GM10847 (cell line): ENCODE data around the gene SYT1.

ENCODE experiments used
- POLR2A ChIP-seq: IDR thresholded peaks from 2 replicates; pipeline ENCODE4 v1.6.1; 2011; ENCODE audit not compliant: insufficient read length; ENCODE audit errors: extremely low read depth

SYT1 gene

DNA sequence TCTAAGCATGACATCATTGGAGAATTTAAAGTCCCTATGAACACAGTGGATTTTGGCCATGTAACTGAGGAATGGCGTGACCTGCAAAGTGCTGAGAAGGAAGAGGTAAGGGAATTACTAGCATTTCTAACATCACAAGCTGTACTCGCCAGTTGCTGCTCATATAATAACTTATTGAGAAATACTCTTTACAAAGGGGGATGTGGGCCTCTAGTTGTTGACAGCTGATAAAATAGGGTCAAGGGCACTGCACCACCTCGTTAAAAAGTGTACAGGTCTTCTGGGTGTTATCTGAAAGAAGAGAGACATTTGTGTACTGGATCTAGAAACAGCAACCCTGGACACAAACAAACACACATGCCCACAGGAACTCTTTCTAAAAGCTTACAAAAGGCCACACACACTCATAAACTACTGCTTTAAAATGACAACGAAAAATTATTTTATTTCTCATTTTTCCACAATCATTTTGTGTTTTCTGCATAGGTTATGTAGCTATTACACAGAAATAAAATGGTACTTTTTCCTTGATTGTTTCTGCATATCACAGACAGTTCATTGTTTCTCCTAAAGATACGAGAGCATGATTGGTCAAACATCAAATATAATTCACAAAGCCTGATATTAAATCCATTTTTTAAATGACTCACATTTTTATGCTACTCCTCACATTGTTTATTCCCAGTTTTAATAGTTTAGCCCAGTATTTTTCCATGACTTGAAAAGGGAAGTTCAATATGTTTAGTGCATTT is 435.0 kb downstream of the SYT1 start:
- TF ChIP-seq POLR2A: no peak

- TF ChIP-seq POLR2A: no peak
Observed at GRCh38 chr12:79300199-79300568, 435.6 kb downstream of the SYT1 start.

DNA sequence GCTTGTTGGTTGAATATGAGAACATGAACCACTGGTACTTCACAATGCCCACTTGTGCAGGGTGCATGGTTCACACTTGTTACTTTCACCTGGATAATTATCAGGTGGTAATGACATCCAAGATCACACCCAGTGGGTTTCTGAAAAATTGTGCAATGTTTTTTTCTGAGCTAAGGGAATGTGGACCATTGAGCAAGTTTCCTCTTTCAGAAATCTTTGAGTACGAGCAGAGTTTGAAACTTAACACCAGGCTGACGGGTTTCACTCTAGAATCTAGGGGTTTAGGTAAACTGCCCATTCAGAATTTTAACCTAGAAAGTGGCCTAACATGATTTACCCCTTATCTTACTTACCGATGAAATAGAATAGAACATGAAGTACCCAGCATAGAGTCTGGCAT is 436.6 kb downstream of the SYT1 start:
- no peak for TF ChIP-seq POLR2A

- no peak for TF ChIP-seq POLR2A
Observed at GRCh38 chr12:79302162-79302814, 437.7 kb downstream of the SYT1 start.

- no peak for TF ChIP-seq POLR2A
Observed at GRCh38 chr12:79307340-79307739, 442.8 kb downstream of the SYT1 start.

- no peak for TF ChIP-seq POLR2A
Observed at GRCh38 chr12:79309039-79309438, 444.5 kb downstream of the SYT1 start.

DNA sequence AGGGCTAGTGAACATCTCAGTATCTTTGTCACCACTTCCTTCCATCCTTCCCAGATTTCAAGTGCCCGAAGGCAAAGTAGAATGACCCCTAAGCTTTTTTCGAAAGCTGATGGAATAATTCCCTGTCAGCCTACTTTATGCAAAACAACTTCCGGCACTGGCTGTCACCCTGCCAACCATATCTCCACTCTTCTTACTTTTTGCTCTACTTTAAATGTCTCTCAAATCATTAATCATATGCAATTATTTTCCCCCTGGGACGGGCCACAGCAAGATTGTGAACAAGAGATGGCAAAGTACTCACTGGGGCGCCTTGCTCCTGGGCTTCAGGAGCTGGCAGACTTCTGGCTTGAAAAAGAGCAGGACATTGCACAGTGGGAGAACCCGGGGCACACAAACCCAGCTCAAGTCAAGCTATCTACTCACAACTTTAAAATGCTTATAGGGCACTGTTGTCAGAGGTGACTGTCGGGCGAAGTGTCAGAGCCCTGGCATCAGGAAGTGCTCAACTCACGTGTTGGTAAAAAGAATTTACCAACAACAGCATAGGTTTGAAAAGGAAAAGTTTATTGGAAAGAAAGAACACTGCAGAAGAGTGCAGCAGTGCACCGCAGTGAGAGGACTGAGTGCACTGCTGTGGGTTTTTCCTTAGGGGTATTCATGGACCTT is 452.7 kb downstream of the SYT1 start:
- no peak for TF ChIP-seq POLR2A

GRCh38 chr12:79322905-79323304 is 458.3 kb downstream of the SYT1 start:
- no peak for TF ChIP-seq POLR2A

DNA sequence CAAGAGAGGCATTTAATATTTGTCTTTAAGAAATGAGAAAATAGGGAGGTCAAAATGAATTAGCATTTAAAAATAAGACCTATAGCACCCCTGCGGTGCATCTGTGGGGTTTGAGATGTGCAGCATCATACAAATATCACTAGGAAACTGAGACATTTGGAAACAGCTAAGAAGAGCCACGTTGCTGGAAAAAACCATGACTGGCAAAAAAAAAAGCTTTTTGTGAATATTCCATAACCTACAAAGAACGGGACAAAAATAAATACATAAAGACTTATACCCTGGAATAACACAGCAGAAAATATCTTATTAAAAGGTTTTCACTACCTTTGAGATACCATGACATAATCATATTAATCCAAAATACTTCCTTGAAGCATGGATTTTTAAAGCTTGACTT is 460.0 kb downstream of the SYT1 start:
- no peak for TF ChIP-seq POLR2A

DNA sequence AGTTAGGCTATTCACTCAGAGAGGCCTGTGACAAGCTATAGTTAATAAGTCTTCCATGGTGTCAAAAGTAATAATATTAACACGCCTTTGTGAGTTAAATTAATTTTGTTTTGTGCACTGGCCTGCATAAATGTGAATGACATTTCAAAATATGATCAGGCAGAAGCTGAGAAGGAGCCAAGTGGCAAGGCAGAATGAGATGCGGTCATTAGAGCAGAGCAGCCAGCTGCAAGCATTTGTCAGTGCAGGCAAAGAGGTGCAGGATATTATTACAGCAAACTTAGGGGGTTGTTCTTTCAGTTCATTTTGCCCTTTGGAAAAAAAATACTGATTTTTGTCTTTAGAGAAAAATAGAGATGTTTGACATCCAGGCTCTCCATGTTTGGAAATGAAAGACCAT is 461.6 kb downstream of the SYT1 start:
- no peak for TF ChIP-seq POLR2A

DNA sequence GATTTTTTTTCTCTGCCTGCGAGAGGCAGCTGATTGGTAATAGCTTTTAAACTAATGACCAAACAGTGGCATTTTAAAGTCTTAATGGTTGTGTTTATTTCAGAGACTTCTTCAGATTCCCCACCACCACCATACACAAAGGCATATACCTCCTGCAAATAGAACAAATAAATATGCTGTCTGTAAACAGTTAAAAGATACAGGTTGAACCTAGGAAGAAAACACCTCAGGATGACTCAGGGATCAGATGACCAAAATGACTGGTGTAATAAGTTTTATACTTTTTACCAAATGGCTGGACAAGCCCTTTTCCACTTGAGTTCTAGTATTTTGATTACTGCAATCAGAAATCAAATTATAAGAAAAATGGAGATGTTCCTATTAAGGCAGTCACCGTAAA is 462.1 kb downstream of the SYT1 start:
- TF ChIP-seq POLR2A: no peak

DNA sequence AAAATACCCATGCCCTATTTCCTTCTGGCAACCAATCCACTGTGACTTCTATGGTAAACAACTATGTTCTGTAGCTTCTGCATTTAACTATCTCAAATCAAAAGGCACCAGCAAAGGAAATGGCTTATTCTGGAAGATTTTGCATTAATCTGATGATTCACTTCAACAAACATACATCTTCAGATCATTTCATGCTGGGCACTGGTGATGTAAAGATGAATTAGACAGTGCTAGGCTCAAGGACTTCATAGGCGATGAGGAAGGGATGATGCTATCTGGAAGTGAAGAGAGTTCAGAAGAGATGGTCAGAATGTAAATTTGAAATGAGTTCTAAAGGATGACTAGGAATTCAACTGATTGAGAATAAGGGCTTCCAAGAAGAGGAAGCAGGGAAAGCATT is 462.9 kb downstream of the SYT1 start:
- TF ChIP-seq POLR2A: no peak

GRCh38 chr12:79329933-79330332 is 465.4 kb downstream of the SYT1 start:
- no peak for TF ChIP-seq POLR2A

GRCh38 chr12:79331870-79332269 is 467.3 kb downstream of the SYT1 start:
- TF ChIP-seq POLR2A: no peak

DNA sequence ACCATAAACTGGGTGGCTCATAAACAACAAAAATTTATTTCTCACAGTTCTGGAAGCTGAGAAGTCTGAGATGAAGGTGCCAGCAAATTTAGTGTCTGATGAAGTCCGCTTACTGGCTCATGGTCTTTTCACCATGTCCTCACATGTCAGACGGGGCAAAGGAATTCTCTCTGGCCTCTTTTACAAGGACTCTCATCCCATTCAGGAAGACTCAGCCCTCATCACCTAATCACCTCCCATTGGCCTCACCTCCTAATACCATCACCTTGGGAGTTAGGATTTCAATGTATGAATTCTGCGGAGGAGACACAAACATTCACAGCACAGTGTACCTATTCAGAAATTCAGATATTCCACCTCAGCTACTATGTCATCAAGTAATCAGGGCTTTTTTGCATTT is 468.6 kb downstream of the SYT1 start:
- no peak for TF ChIP-seq POLR2A

DNA sequence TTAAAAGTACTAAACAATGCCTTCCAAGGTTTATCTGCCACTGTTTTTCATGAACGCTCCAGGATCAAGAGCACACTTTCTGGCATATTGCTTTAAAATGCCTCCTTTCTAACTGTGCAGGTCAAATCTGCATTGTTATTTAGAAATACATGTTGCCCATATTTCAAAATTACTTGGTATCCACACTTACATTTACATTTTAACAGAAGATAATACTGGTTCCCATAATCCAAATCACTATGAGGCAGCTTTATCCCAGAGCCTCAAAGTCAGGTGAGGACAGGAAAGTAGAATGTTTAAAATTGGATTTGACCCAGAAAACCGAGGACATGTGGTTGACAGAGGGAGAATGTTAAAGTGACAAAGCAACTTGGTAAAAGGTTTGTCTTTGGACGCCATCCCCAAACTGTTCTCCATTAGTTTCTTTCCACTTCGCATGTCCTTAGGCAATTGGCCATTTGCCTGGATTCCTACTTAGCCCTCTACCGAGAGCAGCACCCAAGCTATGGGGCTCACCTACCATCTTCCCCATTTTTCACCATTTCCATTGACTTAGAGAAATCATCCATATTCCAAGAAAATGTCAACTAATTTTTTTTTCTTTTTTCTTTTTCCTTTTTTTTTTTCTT is 473.2 kb downstream of the SYT1 start:
- no peak for TF ChIP-seq POLR2A
